Measurements from ENCODE around the gene CFAP20DC.
"Not testable (repeated sequence)": the region's sequence is repeated elsewhere in the genome, so short reads cannot be mapped to it uniquely, and the experiment has no call there.

The CFAP20DC gene

GRCh38 chr3:58867621-58868020 lies 182.2 kb downstream of the CFAP20DC start:
- DNase-seq (ENCODE audit: low read depth): no peak

- DNase-seq (ENCODE audit: low read depth): no peak
Measured at GRCh38 chr3:58866079-58866478, 183.7 kb downstream of the CFAP20DC start.

GRCh38 chr3:58864480-58864879 lies 185.3 kb downstream of the CFAP20DC start:
- no peak for DNase-seq (ENCODE audit: low read depth)

- no peak for DNase-seq (ENCODE audit: low read depth)
Measured at GRCh38 chr3:58863206-58863605, 186.6 kb downstream of the CFAP20DC start.

- no peak for DNase-seq (ENCODE audit: low read depth)
Measured at GRCh38 chr3:58861551-58861950, 188.3 kb downstream of the CFAP20DC start.

- DNase-seq (ENCODE audit: low read depth): no peak
Measured at GRCh38 chr3:58858126-58858525, 191.7 kb downstream of the CFAP20DC start.

GRCh38 chr3:58857402-58857801 lies 192.4 kb downstream of the CFAP20DC start:
- no peak for DNase-seq (ENCODE audit: low read depth)

GRCh38 chr3:58848826-58849225 lies 201.0 kb downstream of the CFAP20DC start:
- DNase-seq (ENCODE audit: low read depth): no peak

- not testable (repeated sequence) for DNase-seq (ENCODE audit: low read depth)
Measured at GRCh38 chr3:58842050-58842747, 207.6 kb downstream of the CFAP20DC start.

- no peak for DNase-seq (ENCODE audit: low read depth)
Measured at GRCh38 chr3:58840949-58841348, 208.9 kb downstream of the CFAP20DC start.

GRCh38 chr3:58839964-58840363 lies 209.9 kb downstream of the CFAP20DC start:
- no peak for DNase-seq (ENCODE audit: low read depth)

GRCh38 chr3:58839187-58839586 lies 210.6 kb downstream of the CFAP20DC start:
- no peak for DNase-seq (ENCODE audit: low read depth)

GRCh38 chr3:58837856-58838255 lies 212.0 kb downstream of the CFAP20DC start:
- no peak for DNase-seq (ENCODE audit: low read depth)

- DNase-seq (ENCODE audit: low read depth): no peak
Measured at GRCh38 chr3:58837141-58837843, 212.5 kb downstream of the CFAP20DC start.

GRCh38 chr3:58835086-58835485 lies 214.7 kb downstream of the CFAP20DC start:
- DNase-seq (ENCODE audit: low read depth): no peak

GRCh38 chr3:58833491-58833890 lies 216.3 kb downstream of the CFAP20DC start:
- DNase-seq (ENCODE audit: low read depth): no peak

GRCh38 chr3:58829321-58830000 lies 220.4 kb downstream of the CFAP20DC start:
- DNase-seq (ENCODE audit: low read depth): no peak

- DNase-seq (ENCODE audit: low read depth): no peak
Measured at GRCh38 chr3:58824777-58825176, 225.0 kb downstream of the CFAP20DC start.

GRCh38 chr3:58824285-58824684 lies 225.5 kb downstream of the CFAP20DC start:
- no peak for DNase-seq (ENCODE audit: low read depth)

- DNase-seq (ENCODE audit: low read depth): not testable (repeated sequence)
Measured at GRCh38 chr3:58806551-58807244, 243.1 kb downstream of the CFAP20DC start.

- no peak for DNase-seq (ENCODE audit: low read depth)
Measured at GRCh38 chr3:58804914-58805313, 244.9 kb downstream of the CFAP20DC start.

- no peak for DNase-seq (ENCODE audit: low read depth)
Measured at GRCh38 chr3:58801541-58801940, 248.3 kb downstream of the CFAP20DC start.
